ENCODE results near the gene MORF4L1.

MORF4L1 gene

GRCh38 chr15:78928616-78929093, 56.0 kb downstream of the MORF4L1 start:
- TF ChIP-seq CTCF (IDR thresholded peaks at IDR 0.05; ENCODE audit: control insufficient read depth, insufficient read depth, low read depth, low read length, missing control alignments): no peak
- no peak for DNase-seq (ENCODE audit: low read depth)
- no peak overlapping the region for H3K4me3 ChIP-seq (ENCODE audit: control insufficient read depth, low read depth, low read length)

- TF ChIP-seq CTCF (IDR thresholded peaks at IDR 0.05; ENCODE audit: control insufficient read depth, insufficient read depth, low read depth, low read length, missing control alignments): no peak
- no peak for DNase-seq (ENCODE audit: low read depth)
Observed at GRCh38 chr15:78929536-78930264, 57.0 kb downstream of the MORF4L1 start.

GRCh38 chr15:78930577-78931388, 58.1 kb downstream of the MORF4L1 start:
- no peak overlapping the region for H3K4me3 ChIP-seq (ENCODE audit: control insufficient read depth, low read depth, low read length)
- DNase-seq (ENCODE audit: low read depth): peak; percentile 88
- no peak for TF ChIP-seq CTCF (IDR thresholded peaks at IDR 0.05; ENCODE audit: control insufficient read depth, insufficient read depth, low read depth, low read length, missing control alignments)

More at GRCh38 chr15:78929536-78930264, 57.0 kb downstream of the MORF4L1 start:
- no peak overlapping the region for H3K4me3 ChIP-seq (ENCODE audit: control insufficient read depth, low read depth, low read length)

GRCh38 chr15:78931439-78932257, 59.0 kb downstream of the MORF4L1 start:
- no peak overlapping the region for H3K4me3 ChIP-seq (ENCODE audit: control insufficient read depth, low read depth, low read length)
- DNase-seq (ENCODE audit: low read depth): no peak
- no peak for TF ChIP-seq CTCF (IDR thresholded peaks at IDR 0.05; ENCODE audit: control insufficient read depth, insufficient read depth, low read depth, low read length, missing control alignments)

GRCh38 chr15:78932258-78932808, 59.6 kb downstream of the MORF4L1 start:
- no peak overlapping the region for H3K4me3 ChIP-seq (ENCODE audit: control insufficient read depth, low read depth, low read length)
- TF ChIP-seq CTCF (IDR thresholded peaks at IDR 0.05; ENCODE audit: control insufficient read depth, insufficient read depth, low read depth, low read length, missing control alignments): no peak
- no peak for DNase-seq (ENCODE audit: low read depth)

Data from AG09309 (cell line).